Transverse colon (tissue), 4 donors: Measurements from ENCODE around the gene SLC6A1. TPM values are rescaled to one million over a fixed set of nuclear protein-coding genes. Genes with fewer than 3 reads are reported as not detected.
A peak's percentile ranks its signal among the peaks of the same experiment; 100 is the strongest.

Experiments used
- DNase-seq: peaks from one replicate; pipeline ENCODE4 v3.0.0-alpha.2; 2019
- H3K27ac ChIP-seq, 4 donors: fragments of 200-600 bp; sonication (generic); 2 replicates each; pipeline ENCODE4 v1.5.1; 2016 to 2018; ENCODE audit warnings: inconsistent platforms in 4 of 4
- H3K27me3 ChIP-seq: fragments of 200-600 bp; sonication (generic); 2 replicates; pipeline ENCODE4 v1.5.1; 2017; ENCODE audit warnings: inconsistent platforms
- H3K36me3 ChIP-seq, 4 donors: fragments of 200-600 bp; sonication (generic); 2 replicates each; pipeline ENCODE4 v1.5.1; 2017 to 2019; ENCODE audit warnings: inconsistent platforms in 4 of 4
- H3K4me1 ChIP-seq, 4 donors: fragments of 200-600 bp; sonication (generic); 2 replicates each; pipeline ENCODE4 v1.5.1; 2017 to 2020; ENCODE audit warnings: inconsistent platforms in 4 of 4
- H3K4me3 ChIP-seq, 4 donors: fragments of 200-600 bp; sonication (generic); 1 replicate in 1 of 4; 2 replicates in 3 of 4; pipeline versions ENCODE4 v1.5.1 to v1.6.1; 2017 to 2019; ENCODE audit warnings: inconsistent platforms in 4 of 4
- H3K9me3 ChIP-seq, 2 donors: fragments of 200-600 bp; sonication (generic); 2 replicates each; pipeline ENCODE4 v1.5.1; 2017 to 2019; ENCODE audit warnings: inconsistent platforms in 2 of 2
- CTCF ChIP-seq, 5 experiments: fragments of 200-600 bp in 3 of 5; fragments of 450-650 bp in 2 of 5; sonication (generic) in 3 of 5; IDR thresholded peaks; 1 replicate in 2 of 5; 2 replicates in 3 of 5; pipeline ENCODE4 v1.5.1; 2016 to 2017; ENCODE audit warnings: antibody characterized with exemption in 5 of 5, inconsistent platforms in 3 of 5, mild to moderate bottlenecking in 2 of 5, moderate library complexity in 1 of 5
- EP300 ChIP-seq: sonication (generic); formaldehyde crosslinking; IDR thresholded peaks from one replicate; pipeline ENCODE4 v1.6.1; 2017; ENCODE audit warnings: antibody characterized with exemption, low read depth
- POLR2A ChIP-seq: fragments of 450-650 bp; IDR thresholded peaks from one replicate; pipeline ENCODE4 v1.6.1; 2016; ENCODE audit warnings: antibody characterized with exemption, mild to moderate bottlenecking, moderate library complexity
- POLR2AphosphoS5 ChIP-seq, 3 donors: sonication (generic); formaldehyde crosslinking; IDR thresholded peaks; one replicate each; pipeline ENCODE4 v1.6.1; 2016; ENCODE audit warnings: antibody characterized with exemption in 3 of 3
- WGBS, 2 donors: methylation state at CpG; one replicate each; pipeline ENCODE4 v1.1.5; 2018; ENCODE audit warnings: low coverage in 1 of 2; 5-methylcytosine and 5-hydroxymethylcytosine counted together
- in situ Hi-C, 4 donors: fragments of 200-750 bp; cut with MboI; loops; one replicate each; pipeline versions ENCODE4 v1.15.0 to v1.15.1; 2017; ENCODE audit warnings: low sequenced_read_pairs in 3 of 4, low pct_ligation_motif_present in 1 of 4, low pct_unique_long_range_greater_than_20kb in 1 of 4
- intact Hi-C: fragments of 100-400 bp; cut with DNase I; formaldehyde crosslinking; loops from one replicate; pipeline ENCODE4 v1.15.1; 2023; ENCODE audit warnings: low total_unique reads
- total RNA-seq, 4 donors: library from RNA; depleted of rRNA; stranded (reverse); fragments of >200 nt; gene quantifications; one replicate each; pipeline ENCODE4 v1.1.0, GENCODE V29; 2016

Gene SLC6A1
- total RNA-seq, 4 donors from 2014 or later = 0.20 to 0.55 (median 0.48) TPM; not detected in 1

DNA sequence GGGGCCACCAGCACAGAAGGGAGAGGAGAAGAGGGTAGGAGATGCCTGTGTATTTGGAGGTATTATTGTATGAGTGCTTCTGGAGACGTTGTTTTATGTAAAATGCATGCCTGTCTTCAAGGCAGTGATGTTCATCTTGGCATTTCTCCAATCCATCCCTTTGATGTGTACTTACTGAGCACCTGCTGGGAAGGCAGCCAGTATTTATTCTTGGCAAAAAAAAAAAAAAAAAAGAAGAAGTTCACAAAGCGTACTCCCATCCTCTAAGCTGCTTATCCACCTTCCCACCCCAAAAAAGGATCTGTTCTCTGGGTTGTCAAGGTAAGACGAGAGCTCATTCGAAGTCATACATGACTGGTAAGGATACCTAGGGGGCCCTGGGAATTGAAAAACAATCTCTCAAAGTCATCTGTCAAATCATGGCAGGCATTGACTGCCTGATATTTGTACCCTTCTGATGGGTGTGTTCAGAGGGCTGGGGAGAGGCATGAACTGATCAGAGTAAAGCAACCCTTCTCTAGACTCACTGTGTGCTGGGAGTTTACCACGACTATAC, 30.0 kb upstream of the SLC6A1 start:
- no peaks in the 10 kb centered on the region for H3K9me3 ChIP-seq
- 29 to 30% methylated on average over 4 to 5 of the region's 5 CpGs for WGBS, 2 donors
- TF ChIP-seq EP300 (no peak), CTCF (IDR thresholded peaks at IDR 0.05) (no peak), POLR2A (no peak), POLR2AphosphoS5 (IDR thresholded peaks at IDR 0.05) (no peak)
- no peak for DNase-seq
- peaks cover 0 to 5% (median 2%) of the 10 kb centered on the region in 4 donors for H3K4me1 ChIP-seq
- H3K27me3 ChIP-seq = peaks cover 4% of the 10 kb centered on the region
- no peak overlapping the region for H3K4me3 ChIP-seq
- intact Hi-C loops = no loop called here
- in situ Hi-C loops = loop anchor here in 1 of 4 donors (25.0 kb wide), 1 partner anchor 375 kb away; no protein-coding TSS in a partner anchor
- H3K27ac ChIP-seq = no peak overlapping the region
- no peaks in the 10 kb centered on the region for H3K36me3 ChIP-seq

GRCh38 chr3:10964537-10965167, 27.9 kb upstream of the SLC6A1 start:
- TF ChIP-seq POLR2AphosphoS5 (IDR thresholded peaks at IDR 0.05) (no peak), POLR2A (no peak)
- 55% methylated on average over 6 of the region's 6 CpGs; no CpG with 5 or more reads in 1 of the 2 donors for WGBS, 2 donors
- H3K36me3 ChIP-seq = no peaks in the 10 kb centered on the region
- peak; percentile 34 for DNase-seq
- H3K27me3 ChIP-seq = peaks cover 4% of the 10 kb centered on the region
- H3K4me3 ChIP-seq = no peak overlapping the region
- H3K4me1 ChIP-seq = no peaks in the 10 kb centered on the region
- intact Hi-C loops (no loop called here), in situ Hi-C loops (loop anchor here in 1 of 4 donors (25.0 kb wide), 1 partner anchor 373 kb away; no protein-coding TSS in a partner anchor)
- no peak overlapping the region for H3K27ac ChIP-seq
- no peaks in the 10 kb centered on the region for H3K9me3 ChIP-seq

- no peak for DNase-seq
- intact Hi-C loops = no loop called here
- H3K4me1 ChIP-seq = no peaks in the 10 kb centered on the region
- WGBS, 2 donors = 33% methylated on average over 4 of the region's 4 CpGs; no CpG with 5 or more reads in 1 of the 2 donors
- in situ Hi-C loops = loop anchor here in 1 of 4 donors (25.0 kb wide), 1 partner anchor 369 kb away; no protein-coding TSS in a partner anchor
- TF ChIP-seq CTCF (IDR thresholded peaks at IDR 0.05) (no peak), POLR2AphosphoS5 (IDR thresholded peaks at IDR 0.05) (no peak), POLR2A (no peak), EP300 (no peak)
- no peaks in the 10 kb centered on the region for H3K9me3 ChIP-seq
- H3K4me3 ChIP-seq = no peak overlapping the region
- peaks cover 4% of the 10 kb centered on the region for H3K27me3 ChIP-seq
- no peaks in the 10 kb centered on the region for H3K36me3 ChIP-seq
- H3K27ac ChIP-seq = no peak overlapping the region
Observed at GRCh38 chr3:10968401-10968800, 24.1 kb upstream of the SLC6A1 start.

DNA sequence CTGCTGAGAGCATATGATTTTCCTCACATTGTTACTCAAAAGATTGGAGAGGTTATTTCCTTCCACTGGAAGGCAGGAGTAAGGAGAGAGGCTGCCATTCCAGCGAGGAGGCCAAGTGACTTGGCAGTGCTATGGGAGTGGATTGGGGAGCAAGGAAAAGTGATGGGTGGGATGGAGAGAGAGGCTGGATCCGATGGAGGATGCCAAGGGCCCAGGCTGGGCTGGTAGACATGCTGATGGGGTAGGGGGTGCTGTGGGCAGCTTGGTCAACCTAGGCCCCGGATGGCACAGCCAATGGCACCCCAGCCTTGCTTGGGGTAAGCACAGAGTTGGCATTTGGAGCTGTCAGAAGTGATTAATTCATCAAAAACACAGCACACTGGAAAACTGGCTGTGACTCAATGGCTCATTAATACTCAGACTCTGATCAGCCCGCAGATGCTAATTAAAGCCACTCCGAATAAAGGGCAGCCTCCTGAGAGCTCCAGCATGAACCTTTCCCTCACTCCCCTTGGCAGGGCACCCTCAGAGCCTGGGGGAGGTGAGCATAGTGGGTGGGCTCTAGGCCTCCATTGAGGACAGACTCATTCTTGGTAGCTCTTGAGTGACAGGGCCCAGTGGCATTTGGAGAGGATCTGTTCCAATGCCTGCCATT, 22.1 kb upstream of the SLC6A1 start:
- Histone ChIP-seq H3K27me3 (peaks cover 11% of the 10 kb centered on the region), H3K36me3 (no peaks in the 10 kb centered on the region), H3K9me3 (no peaks in the 10 kb centered on the region), H3K27ac (no peak overlapping the region), H3K4me3 (no peak overlapping the region), H3K4me1 (no peaks in the 10 kb centered on the region)
- in situ Hi-C loops (loop anchor here in 1 of 4 donors (25.0 kb wide), 1 partner anchor 367 kb away; no protein-coding TSS in a partner anchor), intact Hi-C loops (no loop called here)
- 76 to 80% methylated on average over 2 to 5 of the region's 5 CpGs for WGBS, 2 donors
- TF ChIP-seq POLR2A (no peak), POLR2AphosphoS5 (IDR thresholded peaks at IDR 0.05) (no peak), EP300 (no peak), CTCF (IDR thresholded peaks at IDR 0.05) (no peak)
- no peak for DNase-seq
